Fibroblast of peridontal ligament (primary cell): Measurements from ENCODE around the gene NFATC2.

Source experiments
- DNase-seq: peaks from one replicate; pipeline ENCODE4 v3.0.0-alpha.2; 2010; ENCODE audit errors: extremely low read depth

Gene NFATC2

GRCh38 chr20:51452734-51453365, 89.7 kb downstream of the NFATC2 start:
- no peak for DNase-seq

DNA sequence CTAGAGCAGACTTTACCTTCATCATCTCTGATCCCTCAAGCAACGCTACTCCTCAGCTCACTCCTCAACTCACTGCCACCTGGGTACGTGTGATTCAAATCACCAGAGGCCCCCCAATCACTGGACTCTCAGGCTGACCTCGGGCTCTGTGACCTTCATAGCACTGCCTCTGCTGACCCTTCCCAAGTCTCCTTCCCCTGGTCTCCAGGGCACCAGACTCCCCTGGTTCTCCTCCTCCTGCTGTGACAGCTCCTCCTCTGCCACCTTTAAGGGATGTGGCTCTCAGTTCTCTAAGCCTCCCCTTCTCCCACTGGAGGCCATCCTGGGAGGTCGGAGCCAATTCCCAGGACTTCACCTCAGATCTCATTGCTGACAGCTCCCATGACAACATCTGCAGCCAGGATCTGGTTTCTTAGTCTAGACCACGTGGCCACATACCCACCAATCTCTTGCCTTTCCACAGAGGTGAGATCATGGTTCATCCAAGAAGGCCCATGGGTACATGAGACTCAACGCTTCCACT, 90.4 kb downstream of the NFATC2 start:
- no peak for DNase-seq

- DNase-seq: no peak
These were observed 91.0 kb downstream of the NFATC2 start for GRCh38 chr20:51451484-51451883.

GRCh38 chr20:51450984-51451383, 91.5 kb downstream of the NFATC2 start:
- no peak for DNase-seq

GRCh38 chr20:51450221-51450712, 92.3 kb downstream of the NFATC2 start:
- DNase-seq: no peak

DNA sequence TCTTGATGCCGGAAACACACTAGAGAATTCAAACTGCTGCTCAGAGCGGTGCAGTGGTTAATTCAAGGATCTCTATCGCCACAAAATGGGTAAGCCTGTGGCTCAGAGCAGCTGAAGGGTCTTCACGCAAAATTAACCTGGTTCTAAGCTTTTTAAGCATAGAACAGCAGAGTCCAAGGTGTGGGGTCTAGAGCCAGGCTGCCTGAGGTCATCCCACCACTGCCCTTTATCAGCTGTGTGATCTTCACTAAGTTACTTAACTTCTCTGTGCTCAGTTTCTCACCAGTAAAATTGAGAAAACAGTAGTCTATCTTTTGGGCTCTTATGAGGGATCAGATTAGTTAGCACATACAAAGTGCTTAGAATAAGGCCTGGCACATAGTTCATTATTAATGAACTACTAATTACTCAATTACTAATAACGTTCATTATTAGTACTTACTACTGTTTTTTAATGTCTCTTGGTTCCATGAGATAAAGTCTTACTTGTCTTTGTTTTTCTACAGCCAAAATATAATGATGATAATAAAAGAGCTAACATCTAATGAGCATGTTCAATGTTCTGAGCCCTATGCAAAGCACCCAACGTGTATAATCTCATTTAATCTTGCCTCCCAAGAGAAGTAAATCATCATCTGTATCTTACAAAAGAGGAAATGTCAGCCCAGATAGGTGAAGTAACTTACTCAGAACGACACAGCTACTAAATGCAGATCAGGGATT, 92.9 kb downstream of the NFATC2 start:
- DNase-seq: no peak

GRCh38 chr20:51447765-51448148, 94.8 kb downstream of the NFATC2 start:
- no peak for DNase-seq

- peak; percentile 96 for DNase-seq
These were observed 95.3 kb downstream of the NFATC2 start for GRCh38 chr20:51447097-51447764.

DNA sequence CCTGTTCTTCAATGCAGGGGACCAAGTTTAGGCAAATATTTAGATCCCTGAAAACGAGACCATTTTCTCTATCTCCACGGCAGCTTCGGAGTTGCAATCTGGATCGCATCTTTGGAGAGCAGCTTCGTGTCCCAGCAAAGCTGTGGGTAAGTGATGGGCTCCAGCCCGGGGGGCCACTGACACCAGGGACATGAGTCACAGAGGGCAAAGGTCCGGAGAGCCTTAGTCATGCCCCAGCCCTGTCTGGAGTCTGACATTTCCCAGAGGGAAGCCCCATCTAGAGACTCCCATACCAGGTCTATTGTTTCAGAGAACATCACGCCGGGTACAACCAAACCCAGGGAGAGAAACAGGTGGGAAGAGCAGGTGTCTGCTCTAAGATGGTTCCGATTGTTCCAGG, 95.9 kb downstream of the NFATC2 start:
- DNase-seq: peak; percentile 55

- DNase-seq: no peak
These were observed 96.3 kb downstream of the NFATC2 start for GRCh38 chr20:51446230-51446629.

DNA sequence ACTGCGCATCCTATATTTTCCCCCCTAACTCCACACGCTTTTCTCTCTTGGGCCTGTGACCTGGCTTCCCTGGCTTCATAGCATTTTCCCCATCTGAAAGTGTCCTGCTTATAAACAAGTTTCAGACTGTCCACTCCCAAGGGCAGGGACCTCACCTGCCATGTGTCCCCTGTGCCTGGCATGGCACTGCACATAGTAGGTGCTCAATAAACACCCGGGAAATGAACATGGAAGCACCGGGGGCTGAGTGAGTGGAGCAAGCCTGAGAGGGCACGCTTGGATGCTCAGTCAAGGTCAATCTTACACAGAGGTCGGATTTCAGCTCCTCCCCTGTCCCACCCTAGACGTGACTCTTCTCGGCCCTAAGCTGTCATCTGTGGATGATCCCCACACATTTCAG, 96.9 kb downstream of the NFATC2 start:
- no peak for DNase-seq

GRCh38 chr20:51444922-51445438, 97.5 kb downstream of the NFATC2 start:
- DNase-seq: no peak

DNA sequence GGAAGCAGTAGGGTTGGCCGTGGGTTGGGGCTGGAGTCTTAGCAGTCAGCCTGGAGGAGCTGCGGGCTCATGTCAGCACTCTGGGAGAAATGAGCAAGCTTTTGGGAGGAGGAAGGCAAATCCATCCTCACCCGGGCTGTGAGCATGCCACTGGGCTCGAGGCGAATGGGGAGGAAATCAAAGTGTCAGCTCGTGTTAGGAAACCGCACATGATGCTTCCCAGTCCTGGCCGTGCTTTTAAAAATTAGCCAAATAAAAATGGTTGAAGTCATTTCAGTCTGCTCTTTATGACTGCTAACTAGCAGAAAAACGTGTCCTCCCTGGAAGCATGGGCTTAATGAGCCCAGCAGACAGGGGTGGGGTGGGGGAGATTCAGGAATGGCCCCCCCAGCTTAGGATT, 98.1 kb downstream of the NFATC2 start:
- DNase-seq: no peak

DNA sequence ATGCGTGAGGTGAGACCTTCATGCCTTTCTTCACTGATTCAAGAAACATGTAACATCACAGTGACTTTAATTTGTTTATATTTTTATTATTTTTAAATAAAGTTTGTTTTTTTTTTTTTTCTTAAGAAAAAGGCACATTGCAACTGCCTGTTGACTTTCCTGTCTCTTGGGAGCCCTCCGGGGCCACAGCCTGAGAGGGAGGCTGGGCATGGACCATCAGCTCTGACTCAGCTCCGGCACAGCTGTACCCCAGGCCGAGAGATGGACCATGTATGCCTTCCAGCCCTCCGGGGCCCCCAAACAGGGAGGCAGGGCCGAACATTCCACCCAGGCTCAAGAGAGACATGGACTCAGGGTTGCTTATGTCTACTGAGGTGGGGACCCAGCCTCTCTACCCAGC, 99.9 kb downstream of the NFATC2 start:
- no peak for DNase-seq

- no peak for DNase-seq
These were observed 101.9 kb downstream of the NFATC2 start for GRCh38 chr20:51440589-51440988.

GRCh38 chr20:51439160-51439689, 103.3 kb downstream of the NFATC2 start:
- DNase-seq: no peak

DNA sequence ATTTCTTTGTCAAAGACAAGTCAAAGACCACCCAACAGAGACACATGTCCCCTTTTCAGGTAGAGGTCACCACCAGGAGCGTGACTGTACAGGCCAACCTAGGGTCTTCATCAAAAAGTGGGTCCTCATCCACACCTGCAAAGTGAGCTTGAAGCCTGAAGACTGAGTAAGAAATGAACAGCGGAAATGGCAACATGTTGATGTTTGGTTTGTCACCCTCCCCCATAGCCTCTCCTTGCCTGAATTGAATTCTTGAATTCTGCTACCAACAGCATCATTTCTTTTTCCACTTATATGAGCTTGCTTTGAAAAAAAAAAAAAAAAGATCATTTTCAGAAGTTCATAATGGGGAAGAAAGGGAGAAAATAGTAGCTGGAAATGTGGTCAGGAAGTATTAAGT, 104.4 kb downstream of the NFATC2 start:
- DNase-seq: no peak

- no peak for DNase-seq
These were observed 105.2 kb downstream of the NFATC2 start for GRCh38 chr20:51437182-51437924.

GRCh38 chr20:51434580-51435247, 107.8 kb downstream of the NFATC2 start:
- peak; percentile 75 for DNase-seq

DNA sequence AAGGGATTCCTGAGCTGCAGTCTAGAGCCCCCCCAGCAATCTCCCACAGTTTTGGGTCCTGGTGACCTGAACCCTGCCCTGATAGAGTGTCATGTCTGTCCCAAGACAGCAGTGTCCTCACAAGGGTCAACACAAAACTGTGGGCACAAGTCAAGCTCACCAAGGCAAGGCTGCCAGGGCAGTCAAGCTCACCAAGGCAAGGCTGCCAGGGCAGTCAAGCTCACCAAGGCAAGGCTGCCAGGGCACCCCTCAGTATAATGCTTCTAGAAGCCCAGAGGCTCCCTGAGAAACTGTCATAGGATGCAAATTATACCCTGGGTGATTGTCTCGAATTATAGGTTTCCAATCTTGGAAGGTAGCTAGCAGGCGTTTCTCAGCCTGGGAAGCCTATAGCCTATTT, 108.5 kb downstream of the NFATC2 start:
- no peak for DNase-seq

GRCh38 chr20:51432875-51433274, 109.6 kb downstream of the NFATC2 start:
- no peak for DNase-seq
